HG03378 (cell line): ENCODE results near the gene RALGPS1.
"Not testable (repeated sequence)": the region's sequence is repeated elsewhere in the genome, so short reads cannot be mapped to it uniquely, and the experiment has no call there.

Experiments
- ATAC-seq: cut with Tn5 transposase; IDR thresholded peaks from one replicate; pipeline ENCODE4 v1.9.1; 2021; ENCODE audit warnings: mild to moderate bottlenecking, moderate library complexity; ENCODE audit not compliant: unreplicated experiment

The RALGPS1 gene

DNA sequence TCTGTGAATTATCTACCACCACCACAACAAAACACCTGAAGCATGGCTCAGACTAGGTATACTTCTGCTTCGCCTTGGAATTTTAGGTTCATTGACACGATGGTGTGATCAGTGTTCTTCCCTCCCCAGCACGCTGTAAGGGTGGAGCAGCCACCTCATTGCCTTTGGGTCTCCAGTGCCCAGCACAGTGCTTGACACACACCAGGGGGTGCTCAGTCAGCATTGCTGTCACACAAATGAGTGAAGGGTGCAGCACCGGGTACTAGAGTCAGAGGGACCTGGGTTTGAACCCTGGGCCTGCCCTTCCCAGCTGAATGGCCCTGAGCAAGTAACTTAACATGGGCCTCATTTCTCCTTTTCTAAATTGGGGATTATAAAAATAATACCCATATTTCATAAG, 217.8 kb downstream of the RALGPS1 start:
- no peak for ATAC-seq

DNA sequence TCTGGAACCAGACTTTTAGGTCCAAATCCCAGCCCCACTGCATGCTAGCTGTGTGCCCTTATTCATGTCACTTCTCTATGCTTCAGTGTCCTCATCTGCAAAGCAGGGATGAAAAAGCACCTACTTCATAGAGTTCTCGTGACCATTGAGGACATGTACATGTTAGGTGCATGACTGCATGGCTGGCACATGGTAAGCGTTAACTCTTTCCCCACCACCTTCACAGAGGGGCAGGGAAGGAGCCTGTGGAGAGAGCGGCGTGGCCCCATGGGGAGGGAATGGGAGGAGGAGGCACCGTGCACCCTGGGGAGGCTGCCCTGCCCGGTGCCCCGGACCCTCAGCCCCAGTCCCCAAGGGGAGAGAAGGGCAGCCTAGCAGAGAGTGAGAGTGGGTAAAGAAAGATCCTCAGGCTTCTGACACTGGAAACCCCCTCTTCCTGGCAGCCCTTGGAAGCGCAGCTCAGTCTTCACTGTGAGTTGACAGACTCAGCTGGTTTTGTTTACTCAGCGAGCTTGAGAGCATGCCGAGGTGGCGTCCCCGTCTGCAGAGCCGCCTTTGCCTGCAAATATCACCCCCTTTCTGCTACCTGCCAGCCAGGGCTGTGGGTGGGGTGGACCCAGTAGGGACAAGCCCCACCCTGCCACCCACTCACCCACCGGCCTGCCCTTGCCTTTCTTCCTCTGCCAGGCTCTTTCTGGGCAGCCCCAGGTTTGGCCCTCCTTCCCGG, 218.5 kb downstream of the RALGPS1 start:
- no peak for ATAC-seq

DNA sequence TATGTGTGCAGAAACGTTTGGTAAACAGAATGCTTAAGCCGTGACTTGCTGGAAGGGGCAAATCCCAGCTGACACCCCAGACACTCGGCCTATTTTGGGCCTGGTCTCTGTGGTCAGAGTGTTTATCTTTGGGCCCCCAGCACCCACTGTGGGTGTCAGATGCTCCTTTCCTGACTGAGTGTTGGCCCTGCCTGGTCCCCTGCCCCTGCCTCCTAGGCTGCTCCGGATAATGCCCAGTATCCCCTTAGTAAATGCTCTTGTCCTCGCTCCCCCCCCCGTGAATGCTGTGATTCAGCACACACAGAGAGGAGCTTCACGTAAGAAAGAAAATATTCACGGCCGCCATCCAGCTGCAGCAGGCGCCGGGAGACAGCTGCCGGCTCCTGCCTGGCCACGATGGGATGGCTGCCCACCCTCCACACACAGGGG, 219.2 kb downstream of the RALGPS1 start:
- ATAC-seq, result no peak

GRCh38 chr9:127135056-127135745, 220.6 kb downstream of the RALGPS1 start:
- no peak for ATAC-seq

- no peak for ATAC-seq
Observed at GRCh38 chr9:127136081-127136879, 221.7 kb downstream of the RALGPS1 start.

GRCh38 chr9:127136880-127137639, 222.5 kb downstream of the RALGPS1 start:
- ATAC-seq, result no peak

- ATAC-seq, result no peak
Observed at GRCh38 chr9:127137640-127138360, 223.2 kb downstream of the RALGPS1 start.

DNA sequence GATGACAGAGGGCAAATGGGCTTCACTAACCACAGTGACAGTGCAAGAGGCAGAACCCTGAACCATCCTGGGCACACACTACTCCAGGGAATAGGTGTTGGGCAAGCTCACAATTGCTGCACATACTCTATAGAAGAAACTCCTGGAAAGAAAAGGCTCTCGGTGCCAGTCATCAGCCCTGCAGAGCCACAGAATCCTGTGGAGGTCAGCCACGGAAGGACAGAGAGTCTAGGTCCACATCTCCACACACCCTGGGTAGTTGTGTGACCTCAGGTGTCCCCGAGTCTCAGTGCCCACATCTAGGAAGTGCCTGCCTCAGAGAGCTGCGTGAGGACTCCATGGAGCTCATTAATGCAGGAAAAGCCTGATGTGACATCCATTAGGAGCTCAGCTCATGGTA, 223.9 kb downstream of the RALGPS1 start:
- no peak for ATAC-seq

GRCh38 chr9:127139071-127139731, 224.6 kb downstream of the RALGPS1 start:
- no peak for ATAC-seq

DNA sequence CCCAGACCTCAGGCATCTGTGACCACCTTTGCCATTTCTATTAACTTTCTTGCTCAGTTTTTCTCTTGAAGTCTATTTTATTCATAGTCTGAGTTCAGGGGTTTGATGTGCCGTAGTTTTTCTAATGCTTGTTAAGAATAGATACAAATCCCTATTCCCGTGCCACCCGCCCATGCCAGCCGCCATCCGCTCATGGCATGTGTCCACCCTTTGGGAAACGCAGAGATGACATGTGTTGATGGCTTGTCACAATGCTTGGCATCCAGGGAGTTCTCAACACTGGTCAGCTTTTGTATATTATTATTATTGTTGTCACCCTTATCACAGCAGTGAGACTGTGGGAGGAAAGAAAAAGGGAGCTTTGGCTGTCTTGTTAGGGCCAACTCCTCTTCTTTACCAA, 225.2 kb downstream of the RALGPS1 start:
- no peak for ATAC-seq

- no peak for ATAC-seq
Observed at GRCh38 chr9:127140181-127140580, 225.6 kb downstream of the RALGPS1 start.

GRCh38 chr9:127140842-127141675, 226.5 kb downstream of the RALGPS1 start:
- no peak for ATAC-seq

- no peak for ATAC-seq
Observed at GRCh38 chr9:127142291-127142690, 227.7 kb downstream of the RALGPS1 start.

- ATAC-seq, result no peak
Observed at GRCh38 chr9:127142931-127143464, 228.4 kb downstream of the RALGPS1 start.

GRCh38 chr9:127143920-127144465, 229.4 kb downstream of the RALGPS1 start:
- ATAC-seq, result no peak

DNA sequence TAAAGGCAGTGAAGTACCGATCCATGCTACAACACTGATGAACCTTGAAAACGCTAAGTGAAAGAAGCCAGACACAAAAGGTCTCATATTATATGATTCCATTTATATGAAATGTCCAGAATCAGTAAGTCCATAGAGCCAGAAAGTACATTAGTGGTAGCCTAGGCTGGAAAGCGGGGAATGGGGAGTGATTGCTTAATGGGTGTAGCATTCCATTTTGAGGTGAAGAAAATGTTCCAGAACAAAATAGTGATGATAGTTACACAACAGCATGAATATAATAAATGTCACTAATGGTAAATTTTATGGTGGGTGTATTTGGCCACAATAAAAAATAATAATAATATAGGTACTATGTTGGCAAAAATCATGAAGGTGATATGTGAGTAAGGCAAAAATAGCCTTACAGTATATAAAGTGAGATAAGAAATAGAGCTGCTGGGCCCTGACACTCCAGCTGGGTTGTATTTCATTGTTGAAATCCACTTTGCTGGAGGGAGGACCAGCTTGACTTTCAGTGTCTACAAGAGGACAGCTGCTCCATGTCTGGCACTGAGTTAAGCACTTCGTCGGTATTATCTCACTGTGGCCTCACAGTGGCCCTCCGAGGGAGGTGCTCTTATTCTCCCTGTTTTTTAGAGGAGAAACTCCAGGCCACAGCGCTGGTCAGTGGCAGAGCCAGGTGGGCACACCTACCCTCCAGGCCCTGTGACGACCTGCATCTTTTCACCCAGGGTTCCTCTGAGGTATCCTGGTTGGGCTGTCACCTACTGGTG, 230.3 kb downstream of the RALGPS1 start:
- no peak for ATAC-seq

DNA sequence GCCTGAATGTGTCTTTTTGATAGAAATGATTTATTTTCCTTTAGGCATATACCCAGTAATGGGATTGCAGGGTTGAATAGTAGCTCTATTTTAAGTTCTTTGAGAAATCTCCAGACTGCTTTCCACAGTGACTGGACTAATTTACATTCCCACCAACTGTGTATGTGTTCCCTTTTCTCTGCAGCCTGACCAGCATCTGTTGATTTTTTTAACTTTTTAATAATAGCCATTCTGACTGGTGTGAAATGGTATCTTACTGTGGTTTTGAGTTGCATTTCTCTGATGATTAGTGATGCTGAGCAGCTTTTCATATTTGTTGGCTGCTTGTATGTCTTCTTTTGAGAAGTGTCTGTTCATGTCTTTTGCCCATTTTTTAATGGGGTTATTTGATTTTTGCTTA, 232.3 kb downstream of the RALGPS1 start:
- ATAC-seq, result not testable (repeated sequence)

DNA sequence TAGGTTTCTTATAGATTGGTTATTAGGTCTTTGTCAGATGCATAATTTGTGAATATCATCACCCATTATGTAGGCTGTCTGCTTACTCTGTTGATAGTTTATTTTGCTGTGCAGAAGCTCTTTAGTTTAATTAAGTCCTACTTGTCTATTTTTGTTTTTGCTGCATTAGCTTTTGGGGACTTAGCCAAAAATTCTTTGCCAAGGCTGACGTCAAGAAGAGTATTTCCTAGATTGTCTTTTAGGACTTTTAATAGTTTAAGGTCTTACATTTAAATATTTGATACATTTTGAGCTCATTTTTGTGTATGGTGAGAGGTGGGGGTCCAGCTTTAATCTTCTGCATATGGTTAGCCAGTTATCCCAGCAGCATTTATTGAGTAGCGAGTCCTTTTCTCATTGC, 232.7 kb downstream of the RALGPS1 start:
- ATAC-seq, result no peak
